Epithelial cell of esophagus (primary cell): ENCODE data around the gene ETV1.

Experiments used
- DNase-seq: peaks from one replicate; pipeline ENCODE4 v3.0.0; 2010; ENCODE audit warnings: low read depth
- H3K4me3 ChIP-seq: 2 replicates; pipeline ENCODE4 v1.5.1; 2011; ENCODE audit warnings: mild to moderate bottlenecking, low read length, control low read depth
- CTCF ChIP-seq: IDR thresholded peaks from 2 replicates; pipeline ENCODE4 v1.5.1; 2011; ENCODE audit warnings: low read depth, mild to moderate bottlenecking, low read length, control low read depth, inconsistent platforms; ENCODE audit not compliant: insufficient read depth; ENCODE audit errors: missing control alignments

The ETV1 gene

GRCh38 chr7:13874783-13875182 lies 114.7 kb downstream of the ETV1 start:
- no peak for TF ChIP-seq CTCF
- DNase-seq, result no peak
- H3K4me3 ChIP-seq, result no peak overlapping the region

- no peak for TF ChIP-seq CTCF
- DNase-seq, result no peak
- H3K4me3 ChIP-seq, result no peak overlapping the region
Observed at GRCh38 chr7:13872709-13873108, 116.8 kb downstream of the ETV1 start.

GRCh38 chr7:13871008-13871407 lies 118.5 kb downstream of the ETV1 start:
- no peak overlapping the region for H3K4me3 ChIP-seq
- no peak for TF ChIP-seq CTCF
- DNase-seq, result no peak

GRCh38 chr7:13860734-13861133 lies 128.7 kb downstream of the ETV1 start:
- DNase-seq, result peak; percentile 57
- no peak for TF ChIP-seq CTCF

GRCh38 chr7:13856012-13856411 lies 133.5 kb downstream of the ETV1 start:
- no peak for DNase-seq
- H3K4me3 ChIP-seq, result no peak overlapping the region
- TF ChIP-seq CTCF, result no peak

More at GRCh38 chr7:13860734-13861133, 128.7 kb downstream of the ETV1 start:
- no peak overlapping the region for H3K4me3 ChIP-seq

GRCh38 chr7:13852281-13852968 lies 137.0 kb downstream of the ETV1 start:
- TF ChIP-seq CTCF, result no peak
- H3K4me3 ChIP-seq, result no peak overlapping the region
- DNase-seq, result peak; percentile 63

GRCh38 chr7:13851736-13852135 lies 137.7 kb downstream of the ETV1 start:
- TF ChIP-seq CTCF, result no peak
- DNase-seq, result peak; percentile 24
- no peak overlapping the region for H3K4me3 ChIP-seq
